Measurements from ENCODE around the gene LAMC1. TPM values are rescaled to one million over a fixed set of nuclear protein-coding genes. Genes with fewer than 3 reads are reported as not detected.

The LAMC1 gene
- total and polyA plus RNA-seq, 2 experiments from 2014 or later, result 18.4 to 116 TPM

DNA sequence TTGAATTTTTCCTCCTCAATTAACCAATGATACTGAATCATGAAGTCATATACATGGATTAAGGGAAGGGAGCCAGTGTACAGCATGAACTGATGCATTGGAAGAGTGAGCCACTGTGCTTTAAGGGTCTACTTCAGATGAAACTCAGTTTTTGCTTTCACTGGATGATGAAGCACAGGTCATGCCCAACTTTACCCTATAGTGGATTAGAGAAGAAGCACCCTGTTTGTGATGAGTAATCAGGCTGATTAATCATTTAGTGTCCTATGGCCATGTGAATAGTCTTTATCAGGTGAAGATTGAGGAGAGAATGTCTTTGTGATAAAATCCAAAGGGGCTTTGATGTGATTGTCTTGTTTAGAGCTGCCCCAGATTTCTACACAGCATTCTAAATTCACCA is 24.7 kb upstream of the LAMC1 start (continued):
- TF ChIP-seq, protein P1, sequence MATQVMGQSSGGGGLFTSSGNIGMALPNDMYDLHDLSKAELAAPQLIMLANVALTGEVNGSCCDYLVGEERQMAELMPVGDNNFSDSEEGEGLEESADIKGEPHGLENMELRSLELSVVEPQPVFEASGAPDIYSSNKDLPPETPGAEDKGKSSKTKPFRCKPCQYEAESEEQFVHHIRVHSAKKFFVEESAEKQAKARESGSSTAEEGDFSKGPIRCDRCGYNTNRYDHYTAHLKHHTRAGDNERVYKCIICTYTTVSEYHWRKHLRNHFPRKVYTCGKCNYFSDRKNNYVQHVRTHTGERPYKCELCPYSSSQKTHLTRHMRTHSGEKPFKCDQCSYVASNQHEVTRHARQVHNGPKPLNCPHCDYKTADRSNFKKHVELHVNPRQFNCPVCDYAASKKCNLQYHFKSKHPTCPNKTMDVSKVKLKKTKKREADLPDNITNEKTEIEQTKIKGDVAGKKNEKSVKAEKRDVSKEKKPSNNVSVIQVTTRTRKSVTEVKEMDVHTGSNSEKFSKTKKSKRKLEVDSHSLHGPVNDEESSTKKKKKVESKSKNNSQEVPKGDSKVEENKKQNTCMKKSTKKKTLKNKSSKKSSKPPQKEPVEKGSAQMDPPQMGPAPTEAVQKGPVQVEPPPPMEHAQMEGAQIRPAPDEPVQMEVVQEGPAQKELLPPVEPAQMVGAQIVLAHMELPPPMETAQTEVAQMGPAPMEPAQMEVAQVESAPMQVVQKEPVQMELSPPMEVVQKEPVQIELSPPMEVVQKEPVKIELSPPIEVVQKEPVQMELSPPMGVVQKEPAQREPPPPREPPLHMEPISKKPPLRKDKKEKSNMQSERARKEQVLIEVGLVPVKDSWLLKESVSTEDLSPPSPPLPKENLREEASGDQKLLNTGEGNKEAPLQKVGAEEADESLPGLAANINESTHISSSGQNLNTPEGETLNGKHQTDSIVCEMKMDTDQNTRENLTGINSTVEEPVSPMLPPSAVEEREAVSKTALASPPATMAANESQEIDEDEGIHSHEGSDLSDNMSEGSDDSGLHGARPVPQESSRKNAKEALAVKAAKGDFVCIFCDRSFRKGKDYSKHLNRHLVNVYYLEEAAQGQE (IDR thresholded peaks at IDR 0.05; ENCODE audit: unreplicated experiment), result no peak
- TF ChIP-seq EZH2phosphoT487 (IDR thresholded peaks at IDR 0.05; ENCODE audit: unreplicated experiment) (no peak), EZH2 (IDR thresholded peaks at IDR 0.05; ENCODE audit: low read depth, unreplicated experiment) (no peak), ZNF114 (CRISPR knock-in tag; IDR thresholded peaks at IDR 0.05) (no peak)
- TF ChIP-seq, protein P2, sequence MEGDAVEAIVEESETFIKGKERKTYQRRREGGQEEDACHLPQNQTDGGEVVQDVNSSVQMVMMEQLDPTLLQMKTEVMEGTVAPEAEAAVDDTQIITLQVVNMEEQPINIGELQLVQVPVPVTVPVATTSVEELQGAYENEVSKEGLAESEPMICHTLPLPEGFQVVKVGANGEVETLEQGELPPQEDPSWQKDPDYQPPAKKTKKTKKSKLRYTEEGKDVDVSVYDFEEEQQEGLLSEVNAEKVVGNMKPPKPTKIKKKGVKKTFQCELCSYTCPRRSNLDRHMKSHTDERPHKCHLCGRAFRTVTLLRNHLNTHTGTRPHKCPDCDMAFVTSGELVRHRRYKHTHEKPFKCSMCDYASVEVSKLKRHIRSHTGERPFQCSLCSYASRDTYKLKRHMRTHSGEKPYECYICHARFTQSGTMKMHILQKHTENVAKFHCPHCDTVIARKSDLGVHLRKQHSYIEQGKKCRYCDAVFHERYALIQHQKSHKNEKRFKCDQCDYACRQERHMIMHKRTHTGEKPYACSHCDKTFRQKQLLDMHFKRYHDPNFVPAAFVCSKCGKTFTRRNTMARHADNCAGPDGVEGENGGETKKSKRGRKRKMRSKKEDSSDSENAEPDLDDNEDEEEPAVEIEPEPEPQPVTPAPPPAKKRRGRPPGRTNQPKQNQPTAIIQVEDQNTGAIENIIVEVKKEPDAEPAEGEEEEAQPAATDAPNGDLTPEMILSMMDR (conservative IDR thresholded peaks at IDR 0.05; ENCODE audit: low read depth in 2 of 2), result no peak

DNA sequence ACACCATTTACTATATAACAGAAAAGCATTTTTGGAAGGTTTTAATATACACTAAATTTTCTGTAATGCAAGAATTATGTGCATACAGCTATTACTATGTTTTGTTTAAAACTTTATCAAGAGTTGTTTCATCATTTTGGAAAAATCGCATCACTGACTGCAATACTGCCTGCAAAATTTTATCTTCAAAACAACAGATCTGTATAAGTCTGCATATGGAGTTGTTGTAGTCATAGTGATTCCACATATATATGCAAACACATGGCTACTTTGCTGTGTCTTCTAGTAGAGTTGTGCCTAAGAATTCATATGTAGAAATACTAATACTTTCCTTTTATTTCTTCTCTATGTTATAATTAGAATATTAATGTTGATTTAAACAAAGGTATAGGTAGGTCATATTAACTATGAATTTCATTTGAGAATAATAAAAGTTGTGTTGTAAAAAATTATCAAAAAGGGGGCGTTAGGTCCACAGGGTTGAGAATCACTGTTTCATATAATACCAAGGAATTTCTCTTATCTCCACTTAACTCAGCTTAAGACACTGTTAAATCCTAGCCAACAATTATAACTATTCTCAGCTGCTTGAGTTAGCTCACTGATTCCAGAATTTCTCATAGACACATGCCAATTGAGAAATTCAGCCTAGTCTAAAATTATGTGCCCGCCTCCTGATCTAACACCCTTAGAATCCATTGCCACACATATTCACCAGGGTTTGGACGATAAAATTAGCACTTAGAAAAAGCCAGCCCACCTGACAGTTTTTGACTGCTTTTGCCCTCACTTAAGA is 22.9 kb upstream of the LAMC1 start:
- H4K20me1 ChIP-seq (replicated peaks; ENCODE audit: insufficient read depth), result no peaks in the 10 kb centered on the region
- H3K79me2 ChIP-seq (replicated peaks; ENCODE audit: insufficient read depth), result no peaks in the 10 kb centered on the region
- no peak for DNase-seq (ENCODE audit: low spot score)
- H3K27me3 ChIP-seq (ENCODE audit: insufficient read depth), result no peaks in the 10 kb centered on the region
- H3K4me2 ChIP-seq, result no peak overlapping the region
- no peak for ATAC-seq
- H3K36me3 Mint-ChIP-seq (ENCODE audit: low read depth), result no peaks in the 10 kb centered on the region
- H3K27me3 Mint-ChIP-seq (ENCODE audit: insufficient read depth, low read depth, poor library complexity), result no peaks in the 10 kb centered on the region
- no peak overlapping the region for H3K27ac ChIP-seq (ENCODE audit: low read depth)
- no peaks in the 10 kb centered on the region; the same call in 2 of the 3 replicates for H3K9me3 Mint-ChIP-seq
- no peaks in the 10 kb centered on the region; the same call in 2 of the 3 replicates for H3K4me1 Mint-ChIP-seq
- H2AFZ ChIP-seq, result no peak overlapping the region
- H3K4me1 ChIP-seq (ENCODE audit: insufficient read depth), result no peaks in the 10 kb centered on the region
- H3K4me3 Mint-ChIP-seq, result no peak overlapping the region
- H3K36me3 ChIP-seq (ENCODE audit: insufficient read depth), result no peaks in the 10 kb centered on the region
- H3K9me2 ChIP-seq (ENCODE audit: insufficient read depth), result peaks cover 5% of the 10 kb centered on the region; the same call in 1 of the 2 replicates
- no peaks in the 10 kb centered on the region for H3F3A ChIP-seq (replicated peaks; ENCODE audit: low read depth)
- no peak overlapping the region for H3K27ac Mint-ChIP-seq
- H3K4me3 ChIP-seq, result no peak overlapping the region
- TF ChIP-seq, protein P3, sequence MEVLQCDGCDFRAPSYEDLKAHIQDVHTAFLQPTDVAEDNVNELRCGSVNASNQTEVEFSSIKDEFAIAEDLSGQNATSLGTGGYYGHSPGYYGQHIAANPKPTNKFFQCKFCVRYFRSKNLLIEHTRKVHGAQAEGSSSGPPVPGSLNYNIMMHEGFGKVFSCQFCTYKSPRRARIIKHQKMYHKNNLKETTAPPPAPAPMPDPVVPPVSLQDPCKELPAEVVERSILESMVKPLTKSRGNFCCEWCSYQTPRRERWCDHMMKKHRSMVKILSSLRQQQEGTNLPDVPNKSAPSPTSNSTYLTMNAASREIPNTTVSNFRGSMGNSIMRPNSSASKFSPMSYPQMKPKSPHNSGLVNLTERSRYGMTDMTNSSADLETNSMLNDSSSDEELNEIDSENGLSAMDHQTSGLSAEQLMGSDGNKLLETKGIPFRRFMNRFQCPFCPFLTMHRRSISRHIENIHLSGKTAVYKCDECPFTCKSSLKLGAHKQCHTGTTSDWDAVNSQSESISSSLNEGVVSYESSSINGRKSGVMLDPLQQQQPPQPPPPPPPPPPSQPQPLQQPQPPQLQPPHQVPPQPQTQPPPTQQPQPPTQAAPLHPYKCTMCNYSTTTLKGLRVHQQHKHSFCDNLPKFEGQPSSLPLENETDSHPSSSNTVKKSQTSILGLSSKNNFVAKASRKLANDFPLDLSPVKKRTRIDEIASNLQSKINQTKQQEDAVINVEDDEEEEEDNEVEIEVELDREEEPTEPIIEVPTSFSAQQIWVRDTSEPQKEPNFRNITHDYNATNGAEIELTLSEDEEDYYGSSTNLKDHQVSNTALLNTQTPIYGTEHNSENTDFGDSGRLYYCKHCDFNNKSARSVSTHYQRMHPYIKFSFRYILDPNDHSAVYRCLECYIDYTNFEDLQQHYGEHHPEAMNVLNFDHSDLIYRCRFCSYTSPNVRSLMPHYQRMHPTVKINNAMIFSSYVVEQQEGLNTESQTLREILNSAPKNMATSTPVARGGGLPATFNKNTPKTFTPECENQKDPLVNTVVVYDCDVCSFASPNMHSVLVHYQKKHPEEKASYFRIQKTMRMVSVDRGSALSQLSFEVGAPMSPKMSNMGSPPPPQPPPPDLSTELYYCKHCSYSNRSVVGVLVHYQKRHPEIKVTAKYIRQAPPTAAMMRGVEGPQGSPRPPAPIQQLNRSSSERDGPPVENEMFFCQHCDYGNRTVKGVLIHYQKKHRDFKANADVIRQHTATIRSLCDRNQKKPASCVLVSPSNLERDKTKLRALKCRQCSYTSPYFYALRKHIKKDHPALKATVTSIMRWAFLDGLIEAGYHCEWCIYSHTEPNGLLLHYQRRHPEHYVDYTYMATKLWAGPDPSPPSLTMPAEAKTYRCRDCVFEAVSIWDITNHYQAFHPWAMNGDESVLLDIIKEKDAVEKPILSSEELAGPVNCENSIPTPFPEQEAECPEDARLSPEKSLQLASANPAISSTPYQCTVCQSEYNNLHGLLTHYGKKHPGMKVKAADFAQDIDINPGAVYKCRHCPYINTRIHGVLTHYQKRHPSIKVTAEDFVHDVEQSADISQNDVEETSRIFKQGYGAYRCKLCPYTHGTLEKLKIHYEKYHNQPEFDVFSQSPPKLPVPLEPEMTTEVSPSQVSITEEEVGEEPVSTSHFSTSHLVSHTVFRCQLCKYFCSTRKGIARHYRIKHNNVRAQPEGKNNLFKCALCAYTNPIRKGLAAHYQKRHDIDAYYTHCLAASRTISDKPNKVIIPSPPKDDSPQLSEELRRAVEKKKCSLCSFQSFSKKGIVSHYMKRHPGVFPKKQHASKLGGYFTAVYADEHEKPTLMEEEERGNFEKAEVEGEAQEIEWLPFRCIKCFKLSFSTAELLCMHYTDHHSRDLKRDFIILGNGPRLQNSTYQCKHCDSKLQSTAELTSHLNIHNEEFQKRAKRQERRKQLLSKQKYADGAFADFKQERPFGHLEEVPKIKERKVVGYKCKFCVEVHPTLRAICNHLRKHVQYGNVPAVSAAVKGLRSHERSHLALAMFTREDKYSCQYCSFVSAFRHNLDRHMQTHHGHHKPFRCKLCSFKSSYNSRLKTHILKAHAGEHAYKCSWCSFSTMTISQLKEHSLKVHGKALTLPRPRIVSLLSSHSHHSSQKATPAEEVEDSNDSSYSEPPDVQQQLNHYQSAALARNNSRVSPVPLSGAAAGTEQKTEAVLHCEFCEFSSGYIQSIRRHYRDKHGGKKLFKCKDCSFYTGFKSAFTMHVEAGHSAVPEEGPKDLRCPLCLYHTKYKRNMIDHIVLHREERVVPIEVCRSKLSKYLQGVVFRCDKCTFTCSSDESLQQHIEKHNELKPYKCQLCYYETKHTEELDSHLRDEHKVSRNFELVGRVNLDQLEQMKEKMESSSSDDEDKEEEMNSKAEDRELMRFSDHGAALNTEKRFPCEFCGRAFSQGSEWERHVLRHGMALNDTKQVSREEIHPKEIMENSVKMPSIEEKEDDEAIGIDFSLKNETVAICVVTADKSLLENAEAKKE (CRISPR knock-in tag; IDR thresholded peaks at IDR 0.05), result no peak
- TF ChIP-seq EZH2phosphoT487 (IDR thresholded peaks at IDR 0.05; ENCODE audit: unreplicated experiment) (no peak), ZNF331 (CRISPR knock-in tag; IDR thresholded peaks at IDR 0.05; ENCODE audit: low read depth) (no peak), ZNF114 (CRISPR knock-in tag; IDR thresholded peaks at IDR 0.05) (no peak), STAT1 (IDR thresholded peaks at IDR 0.05; ENCODE audit: unreplicated experiment) (no peak), POLR2AphosphoS5 (IDR thresholded peaks at IDR 0.05; ENCODE audit: low read depth) (no peak), NANOG (IDR thresholded peaks at IDR 0.05; ENCODE audit: borderline replicate concordance) (no peak), CREB1 (CRISPR knock-in tag; IDR thresholded peaks at IDR 0.05; ENCODE audit: low read depth) (no peak)
- TF ChIP-seq, protein P4, sequence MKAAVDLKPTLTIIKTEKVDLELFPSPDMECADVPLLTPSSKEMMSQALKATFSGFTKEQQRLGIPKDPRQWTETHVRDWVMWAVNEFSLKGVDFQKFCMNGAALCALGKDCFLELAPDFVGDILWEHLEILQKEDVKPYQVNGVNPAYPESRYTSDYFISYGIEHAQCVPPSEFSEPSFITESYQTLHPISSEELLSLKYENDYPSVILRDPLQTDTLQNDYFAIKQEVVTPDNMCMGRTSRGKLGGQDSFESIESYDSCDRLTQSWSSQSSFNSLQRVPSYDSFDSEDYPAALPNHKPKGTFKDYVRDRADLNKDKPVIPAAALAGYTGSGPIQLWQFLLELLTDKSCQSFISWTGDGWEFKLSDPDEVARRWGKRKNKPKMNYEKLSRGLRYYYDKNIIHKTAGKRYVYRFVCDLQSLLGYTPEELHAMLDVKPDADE (IDR thresholded peaks at IDR 0.05), result no peak

All from GM23338 (cell line).